Prostate gland (tissue), 2 donors: ENCODE results near the gene CLCN2.

Source experiments
- CTCF ChIP-seq, 4 experiments: fragments of 200-600 bp in 2 of 4; fragments of 450-650 bp in 2 of 4; sonication (generic) in 2 of 4; IDR thresholded peaks; 1 replicate in 3 of 4; 2 replicates in 1 of 4; pipeline ENCODE4 v1.5.1; 2016 to 2019; ENCODE audit warnings: antibody characterized with exemption in 4 of 4, mild to moderate bottlenecking in 2 of 4, moderate library complexity in 2 of 4
- POLR2A ChIP-seq: fragments of 450-650 bp; IDR thresholded peaks from one replicate; pipeline ENCODE4 v1.6.1; 2016; ENCODE audit warnings: antibody characterized with exemption, mild to moderate bottlenecking
- POLR2AphosphoS5 ChIP-seq: sonication (generic); formaldehyde crosslinking; IDR thresholded peaks from one replicate; pipeline ENCODE4 v1.6.1; 2017; ENCODE audit warnings: antibody characterized with exemption

GRCh38 chr3:184320104-184320445 lies 41.3 kb downstream of the CLCN2 start:
- TF ChIP-seq CTCF (IDR thresholded peaks at IDR 0.05) (peak in 2 of 4 experiments; percentile 17 to 19), POLR2AphosphoS5 (peak; percentile 88), POLR2A (no peak)
